Osteoblast (primary cell): ENCODE results near the gene DIP2C. TPM values are rescaled to one million over a fixed set of nuclear protein-coding genes. Genes with fewer than 3 reads are reported as not detected.
"Not testable (repeated sequence)": the region's sequence is repeated elsewhere in the genome, so short reads cannot be mapped to it uniquely, and the experiment has no call there.

ENCODE experiments used
- DNase-seq: peaks from one replicate; pipeline ENCODE4 v3.0.0; 2011; ENCODE audit warnings: low spot score, mixed read lengths; ENCODE audit not compliant: insufficient read length; ENCODE audit errors: missing footprints
- H2AFZ ChIP-seq: 2 replicates; pipeline ENCODE4 v1.6.0; 2011; ENCODE audit warnings: mild to moderate bottlenecking, low read length
- H3K27ac ChIP-seq: 2 replicates; pipeline ENCODE4 v1.5.1; 2011; ENCODE audit warnings: mild to moderate bottlenecking, low read depth, low read length, moderate library complexity
- H3K27me3 ChIP-seq: 2 replicates; pipeline ENCODE4 v1.6.0; 2012; ENCODE audit warnings: mild to moderate bottlenecking, control low read depth, inconsistent platforms, low read length, moderate library complexity; ENCODE audit not compliant: insufficient read depth
- H3K36me3 ChIP-seq: 2 replicates; pipeline ENCODE4 v1.5.1; 2011; ENCODE audit warnings: mild to moderate bottlenecking, low read length, control low read depth, moderate library complexity; ENCODE audit not compliant: insufficient read depth
- H3K4me1 ChIP-seq: 2 replicates; pipeline ENCODE4 v1.5.1; 2011; ENCODE audit warnings: mild to moderate bottlenecking, low read length, control low read depth, moderate library complexity; ENCODE audit not compliant: insufficient read depth
- H3K4me2 ChIP-seq: 2 replicates; pipeline ENCODE4 v1.6.0; 2011; ENCODE audit warnings: mild to moderate bottlenecking, low read length; ENCODE audit not compliant: insufficient read depth
- H3K4me3 ChIP-seq: fragments of 200-600 bp; sonication (generic); 3 replicates; pipeline ENCODE4 v1.5.1; 2012; ENCODE audit warnings: mild to moderate bottlenecking, low read length, inconsistent platforms; ENCODE audit not compliant: insufficient read depth
- H3K79me2 ChIP-seq: 2 replicates; pipeline ENCODE4 v1.6.0; 2012; ENCODE audit warnings: mild to moderate bottlenecking, low read length, control low read depth, inconsistent platforms; ENCODE audit not compliant: insufficient read depth
- H3K9me3 ChIP-seq: 2 replicates; pipeline ENCODE4 v1.5.1; 2011; ENCODE audit warnings: low read depth, low read length, control low read depth
- H4K20me1 ChIP-seq: 2 replicates; pipeline ENCODE4 v1.6.0; 2012; ENCODE audit warnings: mild to moderate bottlenecking, low read length, control low read depth; ENCODE audit not compliant: insufficient read depth
- total RNA-seq: library from RNA; depleted of rRNA; stranded (reverse); fragments of >200 nt; gene quantifications from 2 replicates; pipeline ENCODE4 v1.2.3, GENCODE V29; 2012
- TF ChIP-seq, protein P1 (sequence below): IDR thresholded peaks from 2 replicates; pipeline ENCODE4 v1.5.1; 2011; ENCODE audit warnings: mild to moderate bottlenecking, low read depth, low read length, moderate library complexity; ENCODE audit errors: extremely low read depth

DIP2C gene
- total RNA-seq, 1 donor = 36.9 TPM

DNA sequence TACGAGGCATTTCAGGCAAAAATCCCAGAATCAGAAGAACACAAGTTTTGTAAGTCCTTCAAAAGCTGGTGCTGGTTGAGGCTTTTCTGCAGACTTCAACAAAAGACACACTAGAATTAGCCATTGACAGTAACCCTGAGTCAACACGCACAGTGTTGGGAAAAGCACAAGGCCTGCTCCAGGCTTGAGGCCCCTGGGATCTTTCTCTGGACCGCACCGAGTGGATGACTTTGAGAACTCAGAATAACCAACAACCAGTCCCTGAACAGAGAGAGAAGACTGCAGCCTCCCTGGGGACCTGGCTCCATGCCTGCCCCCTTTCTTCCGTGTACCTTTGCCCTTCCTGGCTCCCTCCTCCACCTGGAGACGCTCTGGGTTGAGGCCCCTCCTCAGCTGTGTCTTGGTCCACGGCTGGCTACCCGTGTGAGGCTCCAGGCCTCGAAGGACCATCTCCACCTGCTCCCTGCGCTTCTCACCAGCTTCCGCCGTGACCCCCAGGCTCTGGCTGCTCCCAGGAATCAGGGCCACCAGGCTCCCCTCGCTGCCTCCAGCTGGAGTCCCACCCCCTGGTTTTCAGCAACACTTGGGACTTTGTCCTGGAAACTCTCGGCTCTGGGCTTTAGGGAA is 28.4 kb downstream of the DIP2C start:
- Histone ChIP-seq H3K27me3 (no peaks in the 10 kb centered on the region), H3K4me1 (peaks cover 27% of the 10 kb centered on the region), H3K36me3 (no peaks in the 10 kb centered on the region), H2AFZ (no peak overlapping the region), H4K20me1 (peaks cover 32% of the 10 kb centered on the region), H3K27ac (peak overlapping the region; percentile 96), H3K79me2 (peaks cover 85% of the 10 kb centered on the region), H3K4me2 (no peak overlapping the region), H3K4me3 (no peak overlapping the region), H3K9me3 (no peaks in the 10 kb centered on the region)
- DNase-seq = peak; percentile 84
- TF ChIP-seq, protein P1, sequence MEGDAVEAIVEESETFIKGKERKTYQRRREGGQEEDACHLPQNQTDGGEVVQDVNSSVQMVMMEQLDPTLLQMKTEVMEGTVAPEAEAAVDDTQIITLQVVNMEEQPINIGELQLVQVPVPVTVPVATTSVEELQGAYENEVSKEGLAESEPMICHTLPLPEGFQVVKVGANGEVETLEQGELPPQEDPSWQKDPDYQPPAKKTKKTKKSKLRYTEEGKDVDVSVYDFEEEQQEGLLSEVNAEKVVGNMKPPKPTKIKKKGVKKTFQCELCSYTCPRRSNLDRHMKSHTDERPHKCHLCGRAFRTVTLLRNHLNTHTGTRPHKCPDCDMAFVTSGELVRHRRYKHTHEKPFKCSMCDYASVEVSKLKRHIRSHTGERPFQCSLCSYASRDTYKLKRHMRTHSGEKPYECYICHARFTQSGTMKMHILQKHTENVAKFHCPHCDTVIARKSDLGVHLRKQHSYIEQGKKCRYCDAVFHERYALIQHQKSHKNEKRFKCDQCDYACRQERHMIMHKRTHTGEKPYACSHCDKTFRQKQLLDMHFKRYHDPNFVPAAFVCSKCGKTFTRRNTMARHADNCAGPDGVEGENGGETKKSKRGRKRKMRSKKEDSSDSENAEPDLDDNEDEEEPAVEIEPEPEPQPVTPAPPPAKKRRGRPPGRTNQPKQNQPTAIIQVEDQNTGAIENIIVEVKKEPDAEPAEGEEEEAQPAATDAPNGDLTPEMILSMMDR = no peak

DNA sequence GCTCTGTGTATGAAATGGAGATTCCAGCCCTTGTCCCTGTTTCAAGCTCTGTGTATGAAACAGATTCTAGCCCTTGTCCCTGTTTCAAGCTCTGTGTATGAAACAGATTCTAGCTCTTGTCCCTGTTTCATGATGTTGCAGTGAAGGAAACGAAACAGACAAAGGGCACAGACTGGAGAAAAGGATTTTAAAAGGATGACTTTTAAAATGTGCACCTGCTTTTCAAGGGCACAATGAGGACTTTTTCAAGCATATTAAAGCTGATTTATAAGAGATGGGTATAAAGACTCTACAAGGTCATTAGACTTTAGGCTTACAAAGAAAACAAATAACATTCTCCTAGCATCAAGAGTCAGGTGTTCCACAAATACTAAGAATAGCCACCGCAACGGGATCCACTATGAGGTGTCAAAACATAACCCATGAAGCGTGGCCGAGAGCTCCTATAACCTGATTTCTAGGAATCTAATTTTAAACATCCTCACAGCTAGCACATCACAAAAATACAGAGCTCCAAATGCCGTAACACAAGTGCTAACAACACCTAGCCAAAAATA is 29.0 kb downstream of the DIP2C start:
- peaks cover 85% of the 10 kb centered on the region for H3K79me2 ChIP-seq
- H3K9me3 ChIP-seq = no peaks in the 10 kb centered on the region
- no peaks in the 10 kb centered on the region for H3K36me3 ChIP-seq
- TF ChIP-seq, protein P1 = no peak
- H2AFZ ChIP-seq = peak overlapping the region; percentile 46
- peak overlapping the region; percentile 96 for H3K27ac ChIP-seq
- H3K27me3 ChIP-seq = no peaks in the 10 kb centered on the region
- peaks cover 27% of the 10 kb centered on the region for H3K4me1 ChIP-seq
- no peak for DNase-seq
- H3K4me3 ChIP-seq = no peak overlapping the region
- peaks cover 35% of the 10 kb centered on the region for H4K20me1 ChIP-seq
- peak overlapping the region; percentile 80 for H3K4me2 ChIP-seq

DNA sequence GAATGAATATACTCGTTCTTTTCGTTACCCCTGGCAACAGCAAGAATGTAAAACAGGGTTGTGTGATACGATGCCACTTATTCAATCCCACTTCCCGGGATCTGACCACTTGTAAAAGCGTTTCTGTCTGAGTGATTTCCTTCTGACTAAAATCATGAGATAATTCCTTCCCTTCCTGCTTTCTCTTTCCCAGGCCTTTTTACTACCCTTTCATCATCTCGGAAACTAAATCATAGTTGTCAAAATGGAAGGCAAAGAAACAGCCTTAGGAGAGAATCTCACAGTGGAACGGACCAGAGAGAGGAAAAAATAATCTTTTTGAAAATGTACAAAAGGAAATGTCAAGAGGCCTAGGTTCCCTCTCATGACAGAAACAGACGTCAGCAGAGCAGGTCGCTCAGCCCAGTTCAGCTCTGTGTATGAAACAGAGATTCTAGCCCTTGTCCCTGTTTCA is 29.8 kb downstream of the DIP2C start:
- Histone ChIP-seq H4K20me1 (peaks cover 39% of the 10 kb centered on the region), H3K27ac (peak overlapping the region; percentile 96), H2AFZ (peak overlapping the region; percentile 59), H3K4me1 (peaks cover 27% of the 10 kb centered on the region), H3K27me3 (no peaks in the 10 kb centered on the region), H3K9me3 (no peaks in the 10 kb centered on the region), H3K4me3 (peak overlapping the region; percentile 17), H3K4me2 (peak overlapping the region; percentile 80), H3K79me2 (peaks cover 85% of the 10 kb centered on the region), H3K36me3 (no peaks in the 10 kb centered on the region)
- DNase-seq = peak; percentile 93
- TF ChIP-seq, protein P1 = no peak

DNA sequence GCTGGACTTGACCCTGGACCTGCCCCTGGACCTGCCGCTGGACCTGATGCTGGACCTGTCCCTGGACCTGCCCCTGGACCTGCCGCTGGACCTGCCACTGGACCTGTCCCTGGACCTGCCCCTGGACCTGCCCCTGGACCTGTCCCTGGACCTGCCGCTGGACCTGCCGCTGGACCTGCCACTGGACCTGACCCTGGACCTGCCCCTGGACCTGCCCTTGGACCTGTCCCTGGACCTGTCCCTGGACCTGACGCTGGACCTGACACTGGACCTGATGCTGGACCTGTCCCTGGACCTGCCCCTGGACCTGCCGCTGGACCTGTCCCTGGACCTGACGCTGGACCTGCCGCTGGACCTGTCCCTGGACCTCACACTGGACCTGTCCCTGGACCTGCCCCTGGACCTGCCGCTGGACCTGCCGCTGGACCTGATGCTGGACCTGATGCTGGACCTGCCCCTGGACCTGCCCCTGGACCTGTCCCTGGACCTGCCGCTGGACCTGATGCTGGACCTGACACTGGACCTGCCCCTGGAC is 31.6 kb downstream of the DIP2C start:
- not testable (repeated sequence) for H3K9me3 ChIP-seq
- Histone ChIP-seq H3K79me2 (peaks cover 86% of the 10 kb centered on the region), H4K20me1 (peaks cover 51% of the 10 kb centered on the region)

More for the DNA sequence above, 31.6 kb downstream of the DIP2C start:
- H2AFZ ChIP-seq, DNase-seq, H3K27ac ChIP-seq, H3K27me3 ChIP-seq, H3K36me3 ChIP-seq, H3K4me2 ChIP-seq, H3K4me3 ChIP-seq: not testable (repeated sequence)
- peaks cover 27% of the 10 kb centered on the region for H3K4me1 ChIP-seq
